ENCODE data around the gene EPB41. TPM values are rescaled to one million over a fixed set of nuclear protein-coding genes. Genes with fewer than 3 reads are reported as not detected.
"Not testable (repeated sequence)": the region's sequence is repeated elsewhere in the genome, so short reads cannot be mapped to it uniquely, and the experiment has no call there.

EPB41 gene
- total and polyA plus RNA-seq, 3 experiments from 2014 or later, result 89.9 to 96.2 (median 93.6) TPM

DNA sequence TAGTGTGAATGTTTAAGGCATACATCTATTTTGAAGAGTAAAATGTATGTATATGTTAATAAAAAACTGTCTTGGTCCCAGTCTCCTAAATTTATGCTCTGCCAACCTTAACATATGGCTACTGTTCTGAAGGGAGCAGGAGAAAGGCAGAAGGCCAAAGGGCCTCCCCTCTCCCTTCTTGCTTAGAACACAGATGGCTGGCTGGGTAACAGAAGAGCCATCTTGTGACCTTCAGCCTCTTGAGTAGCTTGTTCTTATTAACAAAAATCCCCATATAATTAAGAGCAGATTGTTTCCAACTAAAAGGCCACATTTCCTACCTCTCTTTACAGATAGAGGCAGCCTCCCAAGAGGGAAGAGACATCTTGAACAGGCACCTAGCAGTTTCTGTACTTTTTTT lies 36.1 kb downstream of the EPB41 start:
- Histone ChIP-seq H3K9me3 (ENCODE audit: low read length) (no peaks in the 10 kb centered on the region), H3K36me3 (ENCODE audit: insufficient read depth, low read length) (no peaks in the 10 kb centered on the region), H3K27me3 (ENCODE audit: insufficient read depth, low read length, poor library complexity, severe bottlenecking) (no peaks in the 10 kb centered on the region), H3K4me1 (ENCODE audit: insufficient read depth, low read length) (peaks cover 39% of the 10 kb centered on the region), H3K4me3 (ENCODE audit: low read length) (no peak overlapping the region), H3K27ac (ENCODE audit: low read depth, low read length) (no peak overlapping the region)
- no peak for DNase-seq
- H3K4me3 Mint-ChIP-seq, result no peak overlapping the region
- ChIA-PET CTCF (no interaction called here), POLR2A (interaction anchor here (0.7 kb wide), 1 partner anchor 1502 kb away, joined by 4 read pairs; no protein-coding TSS in a partner anchor)
- H3K27ac Mint-ChIP-seq, result peak overlapping the region in 4 of 8 donors; percentile 7 to 68 (median 29)
- H3K9me3 Mint-ChIP-seq, result no peaks in the 10 kb centered on the region
- H3K4me1 Mint-ChIP-seq, result peaks cover 49 to 89% (median 72%) of the 10 kb centered on the region in 3 donors
- peaks cover 4 to 12% (median 4%) of the 10 kb centered on the region in 3 donors for H3K36me3 Mint-ChIP-seq
- no peaks in the 10 kb centered on the region for H3K27me3 Mint-ChIP-seq

DNA sequence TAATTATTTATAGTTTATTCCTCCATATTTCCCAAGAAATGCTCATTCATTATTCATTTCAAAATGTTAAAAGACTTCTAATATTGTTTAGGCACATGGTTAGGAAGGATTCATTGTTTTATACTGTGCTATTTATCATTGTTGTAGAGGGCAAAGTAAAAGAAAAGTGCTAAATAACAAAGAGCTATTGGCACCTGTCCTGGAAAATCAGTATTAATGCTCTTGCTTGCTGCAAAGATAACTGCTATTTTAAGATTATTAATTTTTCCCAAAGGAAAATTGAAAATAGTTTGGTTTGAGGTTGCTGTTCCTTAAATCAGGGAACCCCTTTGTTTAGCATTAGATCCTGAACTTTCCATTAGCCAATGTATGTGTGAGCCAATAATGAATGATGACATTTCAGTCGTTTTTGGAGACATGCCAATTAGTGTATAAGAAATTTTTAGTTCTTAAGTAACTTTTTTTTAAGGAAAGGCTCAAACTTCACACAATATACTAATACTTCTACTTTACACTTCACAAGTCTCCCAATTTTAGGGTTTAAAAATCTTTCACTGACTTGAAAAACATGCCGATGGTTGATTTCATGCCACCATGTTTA lies 39.9 kb downstream of the EPB41 start:
- peak overlapping the region in 1 of 8 donors; percentile 9 for H3K27ac Mint-ChIP-seq
- no peak overlapping the region for H3K4me3 ChIP-seq (ENCODE audit: low read length)
- H3K9me3 ChIP-seq (ENCODE audit: low read length), result no peaks in the 10 kb centered on the region
- no peak overlapping the region for H3K4me3 Mint-ChIP-seq
- DNase-seq, result no peak
- H3K27ac ChIP-seq (ENCODE audit: low read depth, low read length), result no peak overlapping the region
- H3K4me1 Mint-ChIP-seq, result peaks cover 53 to 87% (median 73%) of the 10 kb centered on the region in 3 donors
- no peaks in the 10 kb centered on the region for H3K36me3 ChIP-seq (ENCODE audit: insufficient read depth, low read length)
- POLR2A ChIA-PET, result no interaction called here
- no peaks in the 10 kb centered on the region for H3K9me3 Mint-ChIP-seq
- CTCF ChIA-PET, result no interaction called here
- H3K4me1 ChIP-seq (ENCODE audit: insufficient read depth, low read length), result peaks cover 39% of the 10 kb centered on the region
- no peaks in the 10 kb centered on the region for H3K27me3 Mint-ChIP-seq
- H3K27me3 ChIP-seq (ENCODE audit: insufficient read depth, low read length, poor library complexity, severe bottlenecking), result no peaks in the 10 kb centered on the region
- H3K36me3 Mint-ChIP-seq, result peaks cover 0 to 14% (median 3%) of the 10 kb centered on the region in 3 donors

DNA sequence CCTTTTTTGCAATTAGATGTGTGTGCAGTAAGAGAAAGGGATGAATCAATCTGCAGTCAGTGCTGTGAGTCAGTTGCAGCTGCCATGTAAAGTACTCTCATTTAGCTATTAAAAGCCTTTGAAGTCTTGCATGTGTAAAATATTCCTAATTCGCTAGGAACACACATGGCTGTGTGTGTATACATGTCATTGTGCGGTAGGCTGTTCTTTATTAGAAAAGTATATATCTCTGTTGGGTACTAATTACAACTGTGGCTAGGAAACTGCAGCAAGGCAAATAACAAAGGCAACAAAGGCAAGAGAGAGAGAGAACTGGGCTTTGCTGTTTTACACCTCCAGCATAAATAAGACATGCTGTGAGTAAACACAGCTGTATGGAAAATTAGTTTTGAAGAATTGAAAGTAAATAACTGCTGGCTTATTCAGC lies 41.7 kb downstream of the EPB41 start:
- ChIA-PET POLR2A (interaction anchor here (0.6 kb wide), 1 partner anchor 65 kb away, joined by 3 read pairs; no protein-coding TSS in a partner anchor), CTCF (no interaction called here)
- Mint-ChIP-seq H3K36me3 (peaks cover 0 to 13% (median 3%) of the 10 kb centered on the region in 3 donors), H3K4me3 (peak overlapping the region in 2 of 7 donors; percentile 0 to 1), H3K27ac (peak overlapping the region in 2 of 8 donors; percentile 12), H3K9me3 (no peaks in the 10 kb centered on the region), H3K27me3 (no peaks in the 10 kb centered on the region), H3K4me1 (peaks cover 48 to 88% (median 66%) of the 10 kb centered on the region in 3 donors)
- H3K9me3 ChIP-seq (ENCODE audit: low read length), result no peaks in the 10 kb centered on the region
- H3K4me1 ChIP-seq (ENCODE audit: insufficient read depth, low read length), result peaks cover 28% of the 10 kb centered on the region
- no peaks in the 10 kb centered on the region for H3K27me3 ChIP-seq (ENCODE audit: insufficient read depth, low read length, poor library complexity, severe bottlenecking)
- DNase-seq, result no peak
- H3K4me3 ChIP-seq (ENCODE audit: low read length), result no peak overlapping the region
- H3K27ac ChIP-seq (ENCODE audit: low read depth, low read length), result no peak overlapping the region
- no peaks in the 10 kb centered on the region for H3K36me3 ChIP-seq (ENCODE audit: insufficient read depth, low read length)

DNA sequence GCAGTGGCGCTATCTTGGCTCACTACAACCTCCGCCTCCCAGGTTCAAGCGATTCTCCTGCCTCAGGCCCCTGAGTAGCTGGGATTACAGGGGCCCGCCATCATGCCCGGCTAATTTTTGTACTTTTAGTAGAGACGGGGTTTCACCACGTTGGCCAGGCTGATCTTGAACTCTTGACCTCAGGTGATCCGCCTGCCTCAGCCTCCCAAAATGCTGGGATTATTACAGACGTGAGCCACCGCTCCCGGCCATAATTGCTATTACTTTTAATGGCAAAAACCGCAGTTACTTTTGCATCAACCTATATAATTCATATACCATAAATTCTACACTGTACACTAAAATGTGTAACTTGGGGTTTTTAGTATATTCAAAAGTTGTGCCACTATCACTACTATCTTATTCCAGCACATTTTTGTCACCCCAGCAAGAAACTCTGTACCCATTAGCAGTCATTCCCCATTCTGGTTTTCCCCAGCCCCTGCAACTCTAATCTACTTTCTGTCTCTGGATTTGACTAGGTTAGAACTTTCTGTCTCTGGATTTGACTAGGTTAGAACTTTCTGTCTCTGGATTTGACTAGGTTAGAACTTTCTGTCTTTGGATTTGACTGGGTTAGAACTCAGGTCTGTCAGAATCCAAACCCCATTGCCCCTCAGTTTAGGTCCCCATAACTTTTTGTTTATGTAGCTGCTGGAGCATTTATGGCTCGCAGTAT lies 47.9 kb downstream of the EPB41 start:
- DNase-seq; H3K36me3 Mint-ChIP-seq; H3K9me3 ChIP-seq (ENCODE audit: low read length); H3K9me3 Mint-ChIP-seq; H3K27me3 ChIP-seq (ENCODE audit: insufficient read depth, low read length, poor library complexity, severe bottlenecking); POLR2A ChIA-PET; H3K36me3 ChIP-seq (ENCODE audit: insufficient read depth, low read length); H3K27me3 Mint-ChIP-seq; H3K27ac ChIP-seq (ENCODE audit: low read depth, low read length); H3K4me3 ChIP-seq (ENCODE audit: low read length): not testable (repeated sequence)
- Mint-ChIP-seq H3K27ac (peak overlapping the region in 6 of 8 donors; percentile 42 to 72 (median 62)), H3K4me1 (peaks cover 57 to 91% (median 76%) of the 10 kb centered on the region in 3 donors), H3K4me3 (peak overlapping the region in 6 of 7 donors; percentile 29 to 49 (median 41))
- H3K4me1 ChIP-seq (ENCODE audit: insufficient read depth, low read length), result peaks cover 48% of the 10 kb centered on the region
- CTCF ChIA-PET, result interaction anchor here (1.2 kb wide), 1 partner anchor 95 kb away, joined by 3 read pairs; no protein-coding TSS in a partner anchor

DNA sequence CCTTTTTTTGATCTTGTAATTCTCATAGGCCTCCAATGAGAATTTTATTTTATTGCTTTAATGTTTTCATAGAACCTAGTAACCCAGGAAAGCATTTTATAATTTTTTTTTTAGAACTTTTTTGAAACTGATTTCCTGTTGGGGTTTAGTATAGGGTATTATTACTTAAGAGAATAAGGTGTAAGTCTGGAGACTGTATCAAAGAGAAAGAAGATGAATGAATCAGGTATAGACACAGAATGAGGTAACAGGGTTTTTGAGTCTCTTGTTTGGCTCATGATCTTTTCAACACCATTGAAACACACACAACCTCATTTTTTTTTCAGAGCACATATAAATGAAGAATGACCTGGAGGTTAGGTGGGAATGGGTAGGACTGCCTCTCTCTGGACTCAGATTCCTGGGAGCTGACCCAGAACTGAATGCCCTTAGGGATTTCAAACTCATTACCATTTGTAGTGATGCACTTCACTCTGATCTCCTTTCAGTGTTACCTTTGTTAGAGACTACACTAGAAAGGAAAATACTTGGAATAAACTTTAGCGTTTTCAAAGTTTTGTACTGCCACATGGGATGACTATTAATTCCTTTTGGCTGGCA lies 51.0 kb downstream of the EPB41 start:
- Histone ChIP-seq H3K27ac (ENCODE audit: low read depth, low read length) (no peak overlapping the region), H3K4me1 (ENCODE audit: insufficient read depth, low read length) (peaks cover 45% of the 10 kb centered on the region), H3K27me3 (ENCODE audit: insufficient read depth, low read length, poor library complexity, severe bottlenecking) (no peaks in the 10 kb centered on the region), H3K36me3 (ENCODE audit: insufficient read depth, low read length) (no peaks in the 10 kb centered on the region), H3K9me3 (ENCODE audit: low read length) (no peaks in the 10 kb centered on the region), H3K4me3 (ENCODE audit: low read length) (no peak overlapping the region)
- DNase-seq, result peak in 1 of 5 donors; percentile 45
- no peaks in the 10 kb centered on the region for H3K27me3 Mint-ChIP-seq
- ChIA-PET CTCF (no interaction called here), POLR2A (interaction anchor here (0.6 to 1.1 kb wide), 2 partner anchors 24 to 26 kb away, joined by 3 to 4 read pairs; no protein-coding TSS in a partner anchor)
- peaks cover 57 to 81% (median 63%) of the 10 kb centered on the region in 3 donors for H3K4me1 Mint-ChIP-seq
- H3K27ac Mint-ChIP-seq, result peak overlapping the region in 3 of 8 donors; percentile 24 to 65 (median 26)
- peaks cover 0 to 11% (median 1%) of the 10 kb centered on the region in 3 donors for H3K36me3 Mint-ChIP-seq
- H3K9me3 Mint-ChIP-seq, result no peaks in the 10 kb centered on the region
- peak overlapping the region in 4 of 7 donors; percentile 1 to 12 (median 6) for H3K4me3 Mint-ChIP-seq

DNA sequence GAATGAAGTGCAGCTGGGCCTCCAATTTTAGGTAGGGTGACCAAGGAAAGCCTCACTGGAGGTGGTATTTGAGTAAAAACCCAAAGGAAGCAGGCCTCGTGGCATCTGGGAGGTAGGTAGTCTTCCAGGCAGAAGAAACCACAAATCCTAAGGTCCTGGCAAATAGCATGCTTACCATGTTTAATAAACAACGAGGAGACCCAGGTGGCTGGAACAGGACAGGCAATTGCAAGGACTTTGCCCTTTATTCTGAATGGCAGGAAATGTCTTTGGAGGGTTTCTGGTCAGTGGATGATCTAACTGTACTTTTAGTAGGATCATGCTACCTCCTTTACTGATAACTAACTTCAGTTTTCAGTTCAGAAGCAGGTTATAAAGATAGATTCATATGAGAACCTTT lies 52.2 kb downstream of the EPB41 start:
- Histone ChIP-seq H3K27ac (ENCODE audit: low read depth, low read length) (no peak overlapping the region), H3K4me1 (ENCODE audit: insufficient read depth, low read length) (peaks cover 44% of the 10 kb centered on the region), H3K4me3 (ENCODE audit: low read length) (no peak overlapping the region), H3K27me3 (ENCODE audit: insufficient read depth, low read length, poor library complexity, severe bottlenecking) (no peaks in the 10 kb centered on the region), H3K36me3 (ENCODE audit: insufficient read depth, low read length) (no peaks in the 10 kb centered on the region), H3K9me3 (ENCODE audit: low read length) (no peaks in the 10 kb centered on the region)
- peaks cover 0 to 16% (median 0%) of the 10 kb centered on the region in 3 donors for H3K36me3 Mint-ChIP-seq
- ChIA-PET CTCF (no interaction called here), POLR2A (no interaction called here)
- H3K4me1 Mint-ChIP-seq, result peaks cover 58 to 79% (median 65%) of the 10 kb centered on the region in 3 donors
- no peaks in the 10 kb centered on the region for H3K9me3 Mint-ChIP-seq
- H3K27me3 Mint-ChIP-seq, result no peaks in the 10 kb centered on the region
- H3K4me3 Mint-ChIP-seq, result peak overlapping the region in 1 of 7 donors; percentile 2
- H3K27ac Mint-ChIP-seq, result peak overlapping the region in 4 of 8 donors; percentile 17 to 75 (median 57)
- DNase-seq, result no peak

DNA sequence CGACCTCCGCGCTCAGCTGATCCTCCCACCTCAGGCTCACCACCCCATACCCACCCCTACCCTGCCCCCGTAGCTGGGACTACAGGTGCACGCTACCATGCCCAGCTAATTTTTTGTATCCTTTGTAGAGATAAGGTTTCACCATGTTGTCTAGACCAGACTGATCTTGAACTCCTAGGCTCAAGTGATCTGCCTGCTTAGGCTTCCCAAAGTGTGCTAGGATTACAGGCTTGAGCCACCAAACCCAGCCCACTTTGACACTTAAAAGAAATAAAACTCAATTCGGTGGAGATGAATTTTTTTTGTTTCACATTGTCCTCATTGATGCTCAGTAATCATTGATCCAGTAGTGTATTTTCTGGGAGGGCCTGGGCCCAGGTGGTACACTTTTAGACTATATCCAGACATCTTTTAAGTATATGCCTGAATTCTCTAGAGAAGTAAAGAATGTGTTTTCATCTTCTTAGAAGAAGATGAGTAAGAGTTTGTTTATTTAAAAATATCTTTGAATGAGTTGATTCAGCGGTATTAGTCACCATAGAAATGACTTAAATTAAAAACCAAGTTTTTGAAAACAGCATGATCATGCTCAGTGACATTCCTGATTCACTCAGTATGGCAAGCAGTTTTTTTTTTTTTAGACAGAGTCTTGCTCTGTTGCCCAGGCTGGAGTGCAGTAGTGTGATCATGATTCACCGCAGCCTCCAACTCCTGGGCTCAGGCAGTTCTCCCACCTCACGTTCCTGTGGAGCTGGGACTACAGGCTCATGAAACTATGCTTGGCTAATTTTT lies 57.8 kb downstream of the EPB41 start:
- peak overlapping the region in 4 of 8 donors; percentile 58 to 83 (median 65) for H3K27ac Mint-ChIP-seq
- peaks cover 62 to 78% (median 68%) of the 10 kb centered on the region in 3 donors for H3K4me1 Mint-ChIP-seq
- no peaks in the 10 kb centered on the region for H3K27me3 Mint-ChIP-seq
- Histone ChIP-seq H3K9me3 (ENCODE audit: low read length) (no peaks in the 10 kb centered on the region), H3K36me3 (ENCODE audit: insufficient read depth, low read length) (no peaks in the 10 kb centered on the region), H3K4me3 (ENCODE audit: low read length) (no peak overlapping the region), H3K4me1 (ENCODE audit: insufficient read depth, low read length) (peaks cover 30% of the 10 kb centered on the region), H3K27me3 (ENCODE audit: insufficient read depth, low read length, poor library complexity, severe bottlenecking) (no peaks in the 10 kb centered on the region), H3K27ac (ENCODE audit: low read depth, low read length) (no peak overlapping the region)
- DNase-seq, result no peak
- CTCF ChIA-PET, result no interaction called here
- POLR2A ChIA-PET, result no interaction called here
- H3K36me3 Mint-ChIP-seq, result peaks cover 0 to 35% (median 6%) of the 10 kb centered on the region in 3 donors
- no peaks in the 10 kb centered on the region for H3K9me3 Mint-ChIP-seq
- peak overlapping the region in 6 of 7 donors; percentile 24 to 70 (median 40) for H3K4me3 Mint-ChIP-seq

All from CD8-positive, alpha-beta memory T cell (primary cell).